Sigmoid colon (tissue), 7 donors: ENCODE results near the gene ABI1. TPM values are rescaled to one million over a fixed set of nuclear protein-coding genes. Genes with fewer than 3 reads are reported as not detected.

ENCODE experiments used
- DNase-seq: peaks from one replicate; pipeline ENCODE4 v3.0.0-alpha.2; 2019
- H3K27ac ChIP-seq, 4 donors: fragments of 200-600 bp; sonication (generic); one replicate each; pipeline ENCODE4 v1.5.1; 2016 to 2019; ENCODE audit warnings: mild to moderate bottlenecking in 1 of 4
- H3K27me3 ChIP-seq, 3 donors: fragments of 200-600 bp; sonication (generic); one replicate each; pipeline ENCODE4 v1.5.1; 2019; ENCODE audit warnings: mild to moderate bottlenecking in 1 of 3
- H3K36me3 ChIP-seq, 4 donors: fragments of 200-600 bp; sonication (generic); one replicate each; pipeline ENCODE4 v1.5.1; 2016 to 2019
- H3K4me1 ChIP-seq, 4 donors: fragments of 200-600 bp; sonication (generic); one replicate each; pipeline ENCODE4 v1.5.1; 2017 to 2019
- H3K4me3 ChIP-seq, 4 donors: fragments of 200-600 bp; sonication (generic); one replicate each; pipeline ENCODE4 v1.5.1; 2017 to 2019; ENCODE audit warnings: mild to moderate bottlenecking in 2 of 4, moderate library complexity in 1 of 4
- H3K9me3 ChIP-seq, 4 donors: fragments of 200-600 bp in 3 of 4; sonication (generic) in 3 of 4; one replicate each; pipeline versions ENCODE4 v1.5.1 to v1.6.1; 2013 to 2019
- CTCF ChIP-seq, 4 experiments: fragments of 450-650 bp in 3 of 4; fragments of 200-600 bp in 1 of 4; IDR thresholded peaks; one replicate each; pipeline ENCODE4 v1.5.1; 2016 to 2019; ENCODE audit warnings: antibody characterized with exemption in 4 of 4, mild to moderate bottlenecking in 3 of 4, moderate library complexity in 2 of 4
- EP300 ChIP-seq, 4 donors: sonication (generic); formaldehyde crosslinking; IDR thresholded peaks; one replicate each; pipeline ENCODE4 v1.6.1; 2017; ENCODE audit warnings: antibody characterized with exemption in 4 of 4
- POLR2A ChIP-seq, 2 donors: fragments of 450-650 bp; IDR thresholded peaks; one replicate each; pipeline ENCODE4 v1.6.1; 2016; ENCODE audit warnings: antibody characterized with exemption in 2 of 2, mild to moderate bottlenecking in 2 of 2, moderate library complexity in 2 of 2
- POLR2AphosphoS5 ChIP-seq, 4 donors: sonication (generic); formaldehyde crosslinking; IDR thresholded peaks; one replicate each; pipeline ENCODE4 v1.6.1; 2017; ENCODE audit warnings: antibody characterized with exemption in 4 of 4
- WGBS, 2 donors: extraction: QIAGEN DNeasy Blood & Tissue Kit; methylation state at CpG; one replicate each; pipeline ENCODE4 v1.1.7; 2013; 5-methylcytosine and 5-hydroxymethylcytosine counted together
- intact Hi-C: fragments of 100-400 bp; cut with DNase I; formaldehyde crosslinking; loops from one replicate; pipeline ENCODE4 v1.15.1; 2023
- polyA plus RNA-seq, 3 donors: library from polyadenylated mRNA; stranded (reverse); fragments of 200-250 nt; gene quantifications; one replicate each; pipeline ENCODE4 v1.2.3, GENCODE V29; 2013
- total RNA-seq, 4 donors: library from RNA; depleted of rRNA; stranded (reverse); fragments of >200 nt; gene quantifications; one replicate each; pipeline ENCODE4 v1.1.0, GENCODE V29; 2016
- donor health status: healthy with polysubstance abuse.
- donor health status: Bipolar disorder and iron deficiency.
- donor health status: healthy.

ABI1 gene
- total and polyA plus RNA-seq, 7 donors: 30.4 to 49.0 (median 44.4) TPM

- TF ChIP-seq POLR2AphosphoS5 (IDR thresholded peaks at IDR 0.05) (no peak), EP300 (IDR thresholded peaks at IDR 0.05) (no peak), POLR2A (IDR thresholded peaks at IDR 0.05) (no peak), CTCF (IDR thresholded peaks at IDR 0.05) (no peak)
- no peaks in the 10 kb centered on the region for H3K9me3 ChIP-seq
- no peaks in the 10 kb centered on the region for H3K36me3 ChIP-seq
- DNase-seq: no peak
- intact Hi-C loops: no loop called here
- H3K27ac ChIP-seq: no peak overlapping the region
- 68 to 82% methylated on average over 5 of the region's 5 CpGs for WGBS, 2 donors
- H3K27me3 ChIP-seq: peaks cover 0 to 4% (median 0%) of the 10 kb centered on the region in 3 donors
- H3K4me1 ChIP-seq: no peaks in the 10 kb centered on the region
- no peak overlapping the region for H3K4me3 ChIP-seq
Observed at GRCh38 chr10:26890956-26891355, 30.2 kb upstream of the ABI1 start.

- no peak overlapping the region for H3K4me3 ChIP-seq
Observed at GRCh38 chr10:26887611-26888215, 27.0 kb upstream of the ABI1 start.

GRCh38 chr10:26881600-26882331, 21.0 kb upstream of the ABI1 start:
- 17 to 19% methylated on average over 10 of the region's 10 CpGs for WGBS, 2 donors
- DNase-seq: no peak
- TF ChIP-seq POLR2AphosphoS5 (IDR thresholded peaks at IDR 0.05) (no peak), EP300 (IDR thresholded peaks at IDR 0.05) (no peak), CTCF (IDR thresholded peaks at IDR 0.05) (peak; percentile 47 to 67 (median 60))
- Histone ChIP-seq H3K4me3 (no peak overlapping the region), H3K9me3 (no peaks in the 10 kb centered on the region), H3K27ac (no peak overlapping the region), H3K4me1 (no peaks in the 10 kb centered on the region), H3K27me3 (peaks cover 0 to 19% (median 0%) of the 10 kb centered on the region in 3 donors), H3K36me3 (no peaks in the 10 kb centered on the region)
- intact Hi-C loops: loop anchor here (1.0 to 5.0 kb wide), 4 partner anchors 20 to 547 kb away; no protein-coding TSS in a partner anchor

More at GRCh38 chr10:26887611-26888215, 27.0 kb upstream of the ABI1 start:
- DNase-seq: no peak
- Histone ChIP-seq H3K27me3 (no peaks in the 10 kb centered on the region), H3K27ac (no peak overlapping the region), H3K36me3 (no peaks in the 10 kb centered on the region), H3K9me3 (no peaks in the 10 kb centered on the region), H3K4me1 (no peaks in the 10 kb centered on the region)
- intact Hi-C loops: no loop called here
- 81 to 90% methylated on average over 3 of the region's 3 CpGs for WGBS, 2 donors
- TF ChIP-seq POLR2A (IDR thresholded peaks at IDR 0.05): no peak

GRCh38 chr10:26879744-26880143, 19.0 kb upstream of the ABI1 start:
- no peak for TF ChIP-seq POLR2AphosphoS5 (IDR thresholded peaks at IDR 0.05)
- no peak for TF ChIP-seq POLR2A (IDR thresholded peaks at IDR 0.05)
- TF ChIP-seq EP300 (IDR thresholded peaks at IDR 0.05): no peak
- TF ChIP-seq CTCF (IDR thresholded peaks at IDR 0.05): no peak
- intact Hi-C loops: loop anchor here (2.0 to 5.0 kb wide), 2 partner anchors 197 to 545 kb away; no protein-coding TSS in a partner anchor
- Histone ChIP-seq H3K27ac (no peak overlapping the region), H3K4me1 (no peaks in the 10 kb centered on the region), H3K9me3 (no peaks in the 10 kb centered on the region), H3K36me3 (no peaks in the 10 kb centered on the region), H3K27me3 (peaks cover 0 to 24% (median 0%) of the 10 kb centered on the region in 3 donors), H3K4me3 (no peak overlapping the region)
- no peak for DNase-seq
- WGBS, 2 donors: 11 to 50% methylated on average over 5 of the region's 5 CpGs

- no peak overlapping the region for H3K27ac ChIP-seq
- H3K27me3 ChIP-seq: peaks cover 0 to under 1% (median 0%) of the 10 kb centered on the region in 3 donors
- no peaks in the 10 kb centered on the region for H3K9me3 ChIP-seq
- no peak overlapping the region for H3K4me3 ChIP-seq
- intact Hi-C loops: no loop called here
- H3K4me1 ChIP-seq: no peaks in the 10 kb centered on the region
- H3K36me3 ChIP-seq: no peaks in the 10 kb centered on the region
- TF ChIP-seq CTCF (IDR thresholded peaks at IDR 0.05) (no peak), EP300 (IDR thresholded peaks at IDR 0.05) (no peak), POLR2AphosphoS5 (IDR thresholded peaks at IDR 0.05) (no peak), POLR2A (IDR thresholded peaks at IDR 0.05) (no peak)
- WGBS, 2 donors: 91% methylated on average over 1 of the region's 1 CpG
- DNase-seq: no peak
Observed at GRCh38 chr10:26870766-26871165, 10.0 kb upstream of the ABI1 start.
